Activated T-helper 1 cell treated with anti-CD3 and anti-CD28 coated beads, Interleukin-12 subunit alpha, Interleukin-12 subunit beta, Interleukin-2, Interleukin-4 antibody, amounts not matched to agents 30 ng/mL and 10 ng/mL and 1 ng/mL, durations not matched to agents 14 hours and 24 hours and 36 hours (primary cell): ENCODE measurements around the gene FETUB. TPM values are rescaled to one million over a fixed set of nuclear protein-coding genes. Genes with fewer than 3 reads are reported as not detected.
"Not testable (repeated sequence)": the region's sequence is repeated elsewhere in the genome, so short reads cannot be mapped to it uniquely, and the experiment has no call there.

ENCODE experiments used
- DNase-seq: peaks from one replicate; pipeline ENCODE4 v3.0.0; 2021; ENCODE audit warnings: low spot score
- H3K27ac Mint-ChIP-seq: one replicate; pipeline ENCODE4 v1.8.0; 2021; ENCODE audit warnings: mild to moderate bottlenecking, mixed read lengths
- H3K27me3 Mint-ChIP-seq: one replicate; pipeline ENCODE4 v1.8.0; 2022; ENCODE audit warnings: mild to moderate bottlenecking, moderate library complexity, mixed read lengths; ENCODE audit not compliant: insufficient read depth
- H3K36me3 Mint-ChIP-seq: one replicate; pipeline ENCODE4 v1.8.0; 2021; ENCODE audit warnings: low read depth, mixed read lengths
- H3K4me1 Mint-ChIP-seq: one replicate; pipeline ENCODE4 v1.8.0; 2021; ENCODE audit warnings: low read depth, mixed read lengths
- H3K4me3 Mint-ChIP-seq: one replicate; pipeline ENCODE4 v1.8.0; 2021; ENCODE audit warnings: mild to moderate bottlenecking, moderate library complexity, mixed read lengths
- H3K9me3 Mint-ChIP-seq: one replicate; pipeline ENCODE4 v1.8.0; 2021; ENCODE audit warnings: mixed read lengths
- intact Hi-C: fragments of 100-400 bp; cut with micrococcal nuclease; formaldehyde crosslinking; loops from one replicate; pipeline ENCODE4 v1.15.1; 2024
- total RNA-seq: library from RNA; stranded (reverse); gene quantifications from 2 replicates; pipeline ENCODE4 v1.2.3, GENCODE V29; 2022

Gene FETUB
- total RNA-seq, 1 donor from 2014 or later: not detected

- no peak overlapping the region for H3K27ac Mint-ChIP-seq
- no peaks in the 10 kb centered on the region for H3K36me3 Mint-ChIP-seq
Measured at GRCh38 chr3:186630950-186631641, 9.1 kb upstream of the FETUB start.

GRCh38 chr3:186633481-186633880 lies 6.7 kb upstream of the FETUB start:
- Mint-ChIP-seq H3K27me3 (peaks cover 24% of the 10 kb centered on the region), H3K4me1 (no peaks in the 10 kb centered on the region), H3K36me3 (no peaks in the 10 kb centered on the region), H3K9me3 (no peaks in the 10 kb centered on the region), H3K4me3 (no peak overlapping the region), H3K27ac (no peak overlapping the region)
- intact Hi-C loops: no loop called here
- no peak for DNase-seq

More at GRCh38 chr3:186630950-186631641, 9.1 kb upstream of the FETUB start:
- DNase-seq: no peak
- no peaks in the 10 kb centered on the region for H3K9me3 Mint-ChIP-seq
- no peak overlapping the region for H3K4me3 Mint-ChIP-seq
- H3K4me1 Mint-ChIP-seq: no peaks in the 10 kb centered on the region
- intact Hi-C loops: no loop called here
- peaks cover 18% of the 10 kb centered on the region for H3K27me3 Mint-ChIP-seq

- H3K27me3 Mint-ChIP-seq: peaks cover 24% of the 10 kb centered on the region
- H3K4me1 Mint-ChIP-seq, H3K36me3 Mint-ChIP-seq, H3K4me3 Mint-ChIP-seq, H3K27ac Mint-ChIP-seq, DNase-seq, H3K9me3 Mint-ChIP-seq: not testable (repeated sequence)
- intact Hi-C loops: loop anchor here (2.0 kb wide), 1 partner anchor 19 kb away; no protein-coding TSS in a partner anchor
Measured at GRCh38 chr3:186634207-186634606, 6.0 kb upstream of the FETUB start.

- Mint-ChIP-seq H3K9me3 (peaks cover 3% of the 10 kb centered on the region), H3K4me1 (peaks cover under 1% of the 10 kb centered on the region), H3K27ac (no peak overlapping the region), H3K4me3 (no peak overlapping the region), H3K36me3 (no peaks in the 10 kb centered on the region), H3K27me3 (peaks cover 19% of the 10 kb centered on the region)
- intact Hi-C loops: loop anchor here (2.0 kb wide), 1 partner anchor 17 kb away; no protein-coding TSS in a partner anchor
- DNase-seq: no peak
Measured at GRCh38 chr3:186635532-186635931, 4.7 kb upstream of the FETUB start.

GRCh38 chr3:186636536-186636935 lies 3.7 kb upstream of the FETUB start:
- Mint-ChIP-seq H3K27me3 (peaks cover 16% of the 10 kb centered on the region), H3K4me3 (no peak overlapping the region), H3K4me1 (peaks cover 11% of the 10 kb centered on the region), H3K27ac (no peak overlapping the region), H3K9me3 (peaks cover 3% of the 10 kb centered on the region), H3K36me3 (no peaks in the 10 kb centered on the region)
- DNase-seq: no peak
- intact Hi-C loops: no loop called here

GRCh38 chr3:186637686-186638085 lies 2.5 kb upstream of the FETUB start:
- Mint-ChIP-seq H3K27me3 (peaks cover 16% of the 10 kb centered on the region), H3K9me3 (peaks cover 3% of the 10 kb centered on the region), H3K4me3 (no peak overlapping the region), H3K4me1 (peaks cover 22% of the 10 kb centered on the region), H3K27ac (no peak overlapping the region), H3K36me3 (no peaks in the 10 kb centered on the region)
- intact Hi-C loops: no loop called here
- DNase-seq: no peak

- DNase-seq: no peak
- H3K4me3 Mint-ChIP-seq: no peak overlapping the region
- peaks cover 28% of the 10 kb centered on the region for H3K4me1 Mint-ChIP-seq
- no peaks in the 10 kb centered on the region for H3K36me3 Mint-ChIP-seq
- no peak overlapping the region for H3K27ac Mint-ChIP-seq
- peaks cover 3% of the 10 kb centered on the region for H3K9me3 Mint-ChIP-seq
- H3K27me3 Mint-ChIP-seq: peaks cover 16% of the 10 kb centered on the region
- intact Hi-C loops: no loop called here
Measured at GRCh38 chr3:186638259-186638658, 1.9 kb upstream of the FETUB start.

- Mint-ChIP-seq H3K36me3 (no peaks in the 10 kb centered on the region), H3K4me3 (no peak overlapping the region), H3K4me1 (peaks cover 45% of the 10 kb centered on the region), H3K27ac (no peak overlapping the region), H3K27me3 (peaks cover 12% of the 10 kb centered on the region), H3K9me3 (peaks cover 3% of the 10 kb centered on the region)
- intact Hi-C loops: loop anchor here (5.0 kb wide), 1 partner anchor 67 kb away; no protein-coding TSS in a partner anchor
- no peak for DNase-seq
Measured at GRCh38 chr3:186640473-186640818, 247 bp downstream of the FETUB start.

- intact Hi-C loops: loop anchor here (5.0 kb wide), 1 partner anchor 66 kb away; no protein-coding TSS in a partner anchor
- no peak for DNase-seq
- Mint-ChIP-seq H3K27me3 (peaks cover 12% of the 10 kb centered on the region), H3K4me1 (peaks cover 45% of the 10 kb centered on the region), H3K4me3 (no peak overlapping the region), H3K9me3 (peaks cover 3% of the 10 kb centered on the region), H3K27ac (no peak overlapping the region), H3K36me3 (no peaks in the 10 kb centered on the region)
Measured at GRCh38 chr3:186640929-186641328, 730 bp downstream of the FETUB start.

- Mint-ChIP-seq H3K4me1 (peaks cover 50% of the 10 kb centered on the region), H3K4me3 (no peak overlapping the region), H3K36me3 (no peaks in the 10 kb centered on the region), H3K27me3 (peaks cover 8% of the 10 kb centered on the region), H3K9me3 (peaks cover 3% of the 10 kb centered on the region), H3K27ac (peak overlapping the region; percentile 21)
- no peak for DNase-seq
- intact Hi-C loops: loop anchor here (2.0 to 5.0 kb wide), 2 partner anchors 65 to 141 kb away; partner anchors contain the start of gene EIF4A2
Measured at GRCh38 chr3:186642014-186642413, 1.8 kb downstream of the FETUB start.

- peak; percentile 21 for DNase-seq
- intact Hi-C loops: loop anchor here (1.0 to 5.0 kb wide), 3 partner anchors 26 to 139 kb away; partner anchors contain the start of gene EIF4A2
- no peaks in the 10 kb centered on the region for H3K36me3 Mint-ChIP-seq
- peaks cover 4% of the 10 kb centered on the region for H3K27me3 Mint-ChIP-seq
- peak overlapping the region; percentile 78 for H3K27ac Mint-ChIP-seq
- peak overlapping the region; percentile 9 for H3K4me3 Mint-ChIP-seq
- peaks cover 55% of the 10 kb centered on the region for H3K4me1 Mint-ChIP-seq
- peaks cover 3% of the 10 kb centered on the region for H3K9me3 Mint-ChIP-seq
Measured at GRCh38 chr3:186643493-186643892, 3.3 kb downstream of the FETUB start.

GRCh38 chr3:186644683-186645082 lies 4.5 kb downstream of the FETUB start:
- Mint-ChIP-seq H3K27ac (no peak overlapping the region), H3K4me3 (no peak overlapping the region), H3K9me3 (no peaks in the 10 kb centered on the region), H3K4me1 (peaks cover 57% of the 10 kb centered on the region), H3K27me3 (peaks cover 3% of the 10 kb centered on the region), H3K36me3 (no peaks in the 10 kb centered on the region)
- no peak for DNase-seq
- intact Hi-C loops: loop anchor here (5.0 kb wide), 1 partner anchor 63 kb away; no protein-coding TSS in a partner anchor

- no peak overlapping the region for H3K27ac Mint-ChIP-seq
- no peaks in the 10 kb centered on the region for H3K36me3 Mint-ChIP-seq
- H3K27me3 Mint-ChIP-seq: no peaks in the 10 kb centered on the region
- DNase-seq: no peak
- intact Hi-C loops: no loop called here
- no peaks in the 10 kb centered on the region for H3K9me3 Mint-ChIP-seq
- H3K4me3 Mint-ChIP-seq: no peak overlapping the region
- H3K4me1 Mint-ChIP-seq: peaks cover 53% of the 10 kb centered on the region
Measured at GRCh38 chr3:186646106-186646505, 5.9 kb downstream of the FETUB start.
